Heart left ventricle (tissue), 13 donors: ENCODE data around the gene DEPDC5.

Source experiments
- POLR2A ChIP-seq, 2 donors: fragments of 450-650 bp; IDR thresholded peaks; one replicate each; pipeline ENCODE4 v1.6.1; 2017; ENCODE audit warnings: antibody characterized with exemption in 2 of 2, mild to moderate bottlenecking in 2 of 2, moderate library complexity in 2 of 2
- TF ChIP-seq, protein P1 (sequence below), 12 donors: fragments of 200-600 bp; sonication (generic) in 4 of 12; IDR thresholded peaks; one replicate each; pipeline versions ENCODE4 v1.5.0 to v1.8.0; 2018 to 2022; ENCODE audit warnings: antibody characterized with exemption in 12 of 12, mild to moderate bottlenecking in 5 of 12
- donor health status: ischemic (EF 13 %, LVEDD 7.1; RV severe dilation, severe dysfunction).
- donor health status: DM: no; HTN: yes; CAD: no.
- donor health status: DM: no; HTN: no; CAD: no.
- donor health status: ischemic (EF 25% LVEDD 6.9; RV normal size, moderate dysfunction).
- donor health status: ischemic (EF 25% LVEDD 5.7; RV mildly dilated, moderate dysfunction).
- donor health status: ischemic (EF 35%, LVEDD 5.7; RV mildly dilated, moderate dysfunction).
- donor health status: nonischemic (EF 11% LVEDD 7.7; RV severe dilation, severe dysfunction).
- donor health status: DM: yes; HTN: yes; CAD: no.
- donor health status: PGD.
- donor health status: ischemic (EF 29% LVEDD 5.4; RV normal size, mild dysfunction).
- donor health status: nonischemic (EF 23%, LVEDD 6.1; RV moderate dilation, normal function).

- TF ChIP-seq, protein P1, sequence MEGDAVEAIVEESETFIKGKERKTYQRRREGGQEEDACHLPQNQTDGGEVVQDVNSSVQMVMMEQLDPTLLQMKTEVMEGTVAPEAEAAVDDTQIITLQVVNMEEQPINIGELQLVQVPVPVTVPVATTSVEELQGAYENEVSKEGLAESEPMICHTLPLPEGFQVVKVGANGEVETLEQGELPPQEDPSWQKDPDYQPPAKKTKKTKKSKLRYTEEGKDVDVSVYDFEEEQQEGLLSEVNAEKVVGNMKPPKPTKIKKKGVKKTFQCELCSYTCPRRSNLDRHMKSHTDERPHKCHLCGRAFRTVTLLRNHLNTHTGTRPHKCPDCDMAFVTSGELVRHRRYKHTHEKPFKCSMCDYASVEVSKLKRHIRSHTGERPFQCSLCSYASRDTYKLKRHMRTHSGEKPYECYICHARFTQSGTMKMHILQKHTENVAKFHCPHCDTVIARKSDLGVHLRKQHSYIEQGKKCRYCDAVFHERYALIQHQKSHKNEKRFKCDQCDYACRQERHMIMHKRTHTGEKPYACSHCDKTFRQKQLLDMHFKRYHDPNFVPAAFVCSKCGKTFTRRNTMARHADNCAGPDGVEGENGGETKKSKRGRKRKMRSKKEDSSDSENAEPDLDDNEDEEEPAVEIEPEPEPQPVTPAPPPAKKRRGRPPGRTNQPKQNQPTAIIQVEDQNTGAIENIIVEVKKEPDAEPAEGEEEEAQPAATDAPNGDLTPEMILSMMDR (IDR thresholded peaks at IDR 0.05) = no peak
- TF ChIP-seq POLR2A (IDR thresholded peaks at IDR 0.05) = no peak
These were observed 15.9 kb upstream of the DEPDC5 start for GRCh38 chr22:31737932-31738331.
